Inflammatory macrophage treated with lipopolysaccharide for 1 hour (primary cell): Measurements from ENCODE around the gene SLC25A53.
"Not testable (repeated sequence)": the region's sequence is repeated elsewhere in the genome, so short reads cannot be mapped to it uniquely, and the experiment has no call there.

Experiments used
- DNase-seq, 2 donors: peaks; one replicate each; pipeline ENCODE4 v3.0.0-alpha.2; 2020 to 2022

Gene SLC25A53

DNA sequence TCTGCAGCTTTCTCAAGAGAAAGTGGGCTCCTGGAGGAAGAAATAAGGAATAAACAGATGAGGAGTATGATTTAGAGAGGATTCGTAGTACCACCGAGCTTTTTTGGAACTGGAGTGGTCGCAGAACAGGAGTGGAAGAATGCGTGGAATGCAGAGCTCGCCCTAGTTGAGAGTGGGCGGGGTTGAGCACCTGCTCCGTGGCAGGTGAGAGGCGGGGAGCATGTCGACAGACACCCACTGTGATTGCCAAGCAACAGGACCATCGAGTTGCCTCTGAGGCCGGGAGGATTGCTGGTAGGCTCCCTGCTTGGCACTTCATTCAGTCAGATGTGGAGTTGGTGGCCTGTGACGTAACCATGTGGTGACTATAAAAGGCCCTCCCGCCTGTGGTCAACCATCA is 101.9 kb downstream of the SLC25A53 start:
- DNase-seq = not testable (repeated sequence)
